Liver (tissue), 3 donors: Measurements from ENCODE around the gene SNAP23.

Experiments
- ATF3 ChIP-seq: IDR thresholded peaks from 2 replicates; pipeline ENCODE4 v1.6.1; 2016; ENCODE audit warnings: antibody characterized with exemption
- CTCF ChIP-seq: fragments of 150-350 bp; IDR thresholded peaks from 2 replicates; pipeline ENCODE4 v1.5.1; 2017; ENCODE audit warnings: improper control_type of control experiment, low read depth, low read length; ENCODE audit not compliant: missing input control
- GABPA ChIP-seq, 2 donors: IDR thresholded peaks in 1 of 2; conservative IDR thresholded peaks in 1 of 2; 2 replicates each; pipeline ENCODE4 v1.6.1; 2016; ENCODE audit warnings: antibody characterized with exemption in 2 of 2, mild to moderate bottlenecking in 1 of 2, moderate library complexity in 1 of 2
- JUND ChIP-seq, 2 donors: IDR thresholded peaks; 2 replicates each; pipeline ENCODE4 v1.6.1; 2016; ENCODE audit warnings: antibody characterized with exemption in 2 of 2
- MAX ChIP-seq: IDR thresholded peaks from 2 replicates; pipeline ENCODE4 v1.6.1; 2016; ENCODE audit warnings: antibody characterized with exemption
- RAD21 ChIP-seq, 2 donors: IDR thresholded peaks; 2 replicates each; pipeline ENCODE4 v1.6.1; 2016; ENCODE audit warnings: antibody characterized with exemption in 2 of 2, mild to moderate bottlenecking in 2 of 2
- REST ChIP-seq: IDR thresholded peaks from 2 replicates; pipeline ENCODE4 v1.6.1; 2016; ENCODE audit warnings: antibody characterized with exemption, mild to moderate bottlenecking
- RXRA ChIP-seq, 2 donors: IDR thresholded peaks; 2 replicates each; pipeline ENCODE4 v1.6.1; 2017 to 2018; ENCODE audit warnings: antibody characterized with exemption in 2 of 2, mild to moderate bottlenecking in 1 of 2
- TAF1 ChIP-seq: conservative IDR thresholded peaks from 2 replicates; pipeline ENCODE4 v1.6.1; 2016; ENCODE audit warnings: antibody characterized with exemption, mild to moderate bottlenecking
- YY1 ChIP-seq: IDR thresholded peaks from 2 replicates; pipeline ENCODE4 v1.6.1; 2016; ENCODE audit warnings: antibody characterized with exemption, mild to moderate bottlenecking
- ZBTB33 ChIP-seq: IDR thresholded peaks from 2 replicates; pipeline ENCODE4 v1.6.1; 2016; ENCODE audit warnings: antibody characterized with exemption
- donor health status: healthy.
- donor health status: healthy.

GRCh38 chr15:42474827-42475226 lies 20.6 kb upstream of the SNAP23 start:
- TF ChIP-seq CTCF (no peak), GABPA (IDR thresholded peaks at IDR 0.05 in 1 of 2, conservative IDR thresholded peaks at IDR 0.05 in 1 of 2) (no peak), MAX (no peak), TAF1 (no peak), RAD21 (IDR thresholded peaks at IDR 0.05) (no peak), YY1 (no peak), ATF3 (no peak), RXRA (IDR thresholded peaks at IDR 0.05) (no peak), REST (no peak), ZBTB33 (no peak), JUND (IDR thresholded peaks at IDR 0.05) (no peak)
